NCI-H345 treated with DMSO at 0.1 percent for 48 hours (cell line): ENCODE measurements around the gene WDFY2.

Experiments
- DNase-seq: peaks from one replicate; lab custom pipeline; 2025; ENCODE audit not compliant: unreplicated experiment; lab: John Stamatoyannopoulos, UW

WDFY2 gene

GRCh38 chr13:51811920-51812451, 227.7 kb downstream of the WDFY2 start:
- no peak for DNase-seq

- DNase-seq: no peak
Measured at GRCh38 chr13:51814071-51814470, 229.8 kb downstream of the WDFY2 start.

- DNase-seq: peak; percentile 8
Measured at GRCh38 chr13:51814825-51815650, 230.8 kb downstream of the WDFY2 start.

- no peak for DNase-seq
Measured at GRCh38 chr13:51815848-51816247, 231.6 kb downstream of the WDFY2 start.

- no peak for DNase-seq
Measured at GRCh38 chr13:51816604-51817249, 232.5 kb downstream of the WDFY2 start.
